Osteoblast (primary cell): Measurements from ENCODE around the gene TUBG1. TPM values are rescaled to one million over a fixed set of nuclear protein-coding genes. Genes with fewer than 3 reads are reported as not detected.
"Not testable (repeated sequence)": the region's sequence is repeated elsewhere in the genome, so short reads cannot be mapped to it uniquely, and the experiment has no call there.

Source experiments
- DNase-seq: peaks from one replicate; pipeline ENCODE4 v3.0.0; 2011; ENCODE audit warnings: low spot score, mixed read lengths; ENCODE audit not compliant: insufficient read length; ENCODE audit errors: missing footprints
- H2AFZ ChIP-seq: 2 replicates; pipeline ENCODE4 v1.6.0; 2011; ENCODE audit warnings: mild to moderate bottlenecking, low read length
- H3K27ac ChIP-seq: 2 replicates; pipeline ENCODE4 v1.5.1; 2011; ENCODE audit warnings: mild to moderate bottlenecking, low read depth, low read length, moderate library complexity
- H3K27me3 ChIP-seq: 2 replicates; pipeline ENCODE4 v1.6.0; 2012; ENCODE audit warnings: mild to moderate bottlenecking, control low read depth, inconsistent platforms, low read length, moderate library complexity; ENCODE audit not compliant: insufficient read depth
- H3K36me3 ChIP-seq: 2 replicates; pipeline ENCODE4 v1.5.1; 2011; ENCODE audit warnings: mild to moderate bottlenecking, low read length, control low read depth, moderate library complexity; ENCODE audit not compliant: insufficient read depth
- H3K4me1 ChIP-seq: 2 replicates; pipeline ENCODE4 v1.5.1; 2011; ENCODE audit warnings: mild to moderate bottlenecking, low read length, control low read depth, moderate library complexity; ENCODE audit not compliant: insufficient read depth
- H3K4me2 ChIP-seq: 2 replicates; pipeline ENCODE4 v1.6.0; 2011; ENCODE audit warnings: mild to moderate bottlenecking, low read length; ENCODE audit not compliant: insufficient read depth
- H3K4me3 ChIP-seq: fragments of 200-600 bp; sonication (generic); 3 replicates; pipeline ENCODE4 v1.5.1; 2012; ENCODE audit warnings: mild to moderate bottlenecking, low read length, inconsistent platforms; ENCODE audit not compliant: insufficient read depth
- H3K79me2 ChIP-seq: 2 replicates; pipeline ENCODE4 v1.6.0; 2012; ENCODE audit warnings: mild to moderate bottlenecking, low read length, control low read depth, inconsistent platforms; ENCODE audit not compliant: insufficient read depth
- H3K9me3 ChIP-seq: 2 replicates; pipeline ENCODE4 v1.5.1; 2011; ENCODE audit warnings: low read depth, low read length, control low read depth
- H4K20me1 ChIP-seq: 2 replicates; pipeline ENCODE4 v1.6.0; 2012; ENCODE audit warnings: mild to moderate bottlenecking, low read length, control low read depth; ENCODE audit not compliant: insufficient read depth
- CTCF ChIP-seq: IDR thresholded peaks from 2 replicates; pipeline ENCODE4 v1.5.1; 2011; ENCODE audit warnings: mild to moderate bottlenecking, low read depth, low read length, moderate library complexity; ENCODE audit errors: extremely low read depth
- total RNA-seq: library from RNA; depleted of rRNA; stranded (reverse); fragments of >200 nt; gene quantifications from 2 replicates; pipeline ENCODE4 v1.2.3, GENCODE V29; 2012

The TUBG1 gene
- total RNA-seq, 1 donor = 20.3 TPM

DNA sequence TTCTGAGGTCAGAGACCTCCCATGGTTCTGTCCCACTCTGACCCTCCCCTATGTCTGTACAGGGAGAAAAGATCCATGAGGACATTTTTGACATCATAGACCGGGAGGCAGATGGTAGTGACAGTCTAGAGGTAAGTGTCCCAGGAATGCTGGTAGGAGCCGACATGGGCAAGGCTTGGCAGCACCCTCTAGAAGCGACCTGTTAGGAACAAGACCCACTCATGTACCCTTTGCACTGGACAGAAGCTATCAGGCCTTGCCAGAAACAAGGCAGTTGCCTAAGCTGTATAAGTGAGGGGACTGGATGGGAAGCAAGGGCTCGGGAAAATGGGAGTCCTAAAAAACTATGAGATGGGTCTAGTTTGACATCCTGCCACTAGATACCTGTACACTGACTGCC is 2.5 kb downstream of the TUBG1 start:
- Histone ChIP-seq H3K9me3 (no peaks in the 10 kb centered on the region), H3K36me3 (peaks cover 42% of the 10 kb centered on the region), H4K20me1 (peaks cover 9% of the 10 kb centered on the region), H3K79me2 (peaks cover 28% of the 10 kb centered on the region), H2AFZ (no peak overlapping the region), H3K4me2 (no peak overlapping the region), H3K4me1 (peaks cover 18% of the 10 kb centered on the region), H3K4me3 (no peak overlapping the region), H3K27ac (no peak overlapping the region), H3K27me3 (no peaks in the 10 kb centered on the region)
- peak; percentile 56 for DNase-seq
- TF ChIP-seq CTCF = no peak

- H3K4me3 ChIP-seq = no peak overlapping the region
- peaks cover 4% of the 10 kb centered on the region for H3K4me1 ChIP-seq
- H3K79me2 ChIP-seq = peaks cover 10% of the 10 kb centered on the region
- peaks cover 42% of the 10 kb centered on the region for H3K36me3 ChIP-seq
- no peak overlapping the region for H2AFZ ChIP-seq
- no peaks in the 10 kb centered on the region for H3K9me3 ChIP-seq
- no peak overlapping the region for H3K27ac ChIP-seq
- no peaks in the 10 kb centered on the region for H4K20me1 ChIP-seq
- no peaks in the 10 kb centered on the region for H3K27me3 ChIP-seq
- H3K4me2 ChIP-seq = no peak overlapping the region
- DNase-seq = peak; percentile 47
- no peak for TF ChIP-seq CTCF
Measured at GRCh38 chr17:42613699-42614295, 4.3 kb downstream of the TUBG1 start.

DNA sequence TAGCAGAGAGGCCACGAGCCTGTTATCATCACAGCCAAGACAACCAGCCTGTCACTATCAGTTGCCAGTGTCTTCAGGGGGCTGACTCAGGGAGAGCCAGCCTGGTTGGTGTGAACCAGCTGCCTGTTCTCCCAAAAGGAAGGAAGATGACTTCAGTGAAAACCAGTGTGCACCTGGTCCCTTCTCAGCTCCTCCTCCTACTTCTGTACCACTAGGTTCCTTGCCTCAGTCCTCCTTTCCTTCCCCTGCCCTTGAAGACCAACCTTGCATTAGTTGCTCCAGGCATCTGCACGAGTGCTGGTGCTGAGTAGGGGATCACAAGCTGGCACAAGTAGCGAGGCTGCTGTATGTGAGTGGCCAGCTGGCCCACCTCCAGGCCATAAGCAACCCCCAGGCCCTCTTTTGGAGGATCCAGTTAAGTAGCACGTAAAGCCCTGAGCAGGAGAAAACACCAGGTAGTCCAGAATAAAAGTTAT is 8.5 kb downstream of the TUBG1 start:
- no peaks in the 10 kb centered on the region for H4K20me1 ChIP-seq
- TF ChIP-seq CTCF = no peak
- peaks cover 28% of the 10 kb centered on the region for H3K36me3 ChIP-seq
- no peak overlapping the region for H2AFZ ChIP-seq
- no peak overlapping the region for H3K4me2 ChIP-seq
- no peak for DNase-seq
- no peak overlapping the region for H3K27ac ChIP-seq
- H3K9me3 ChIP-seq = no peaks in the 10 kb centered on the region
- no peaks in the 10 kb centered on the region for H3K27me3 ChIP-seq
- no peaks in the 10 kb centered on the region for H3K79me2 ChIP-seq
- H3K4me1 ChIP-seq = no peaks in the 10 kb centered on the region
- no peak overlapping the region for H3K4me3 ChIP-seq

- no peaks in the 10 kb centered on the region for H3K27me3 ChIP-seq
- H3K4me1 ChIP-seq = no peaks in the 10 kb centered on the region
- no peaks in the 10 kb centered on the region for H4K20me1 ChIP-seq
- H3K4me3 ChIP-seq = no peak overlapping the region
- no peak for TF ChIP-seq CTCF
- H3K4me2 ChIP-seq = no peak overlapping the region
- no peaks in the 10 kb centered on the region for H3K9me3 ChIP-seq
- no peak overlapping the region for H3K27ac ChIP-seq
- H3K79me2 ChIP-seq = no peaks in the 10 kb centered on the region
- no peak for DNase-seq
- peaks cover 22% of the 10 kb centered on the region for H3K36me3 ChIP-seq
- H2AFZ ChIP-seq = no peak overlapping the region
Measured at GRCh38 chr17:42618442-42619150, 9.1 kb downstream of the TUBG1 start.

DNA sequence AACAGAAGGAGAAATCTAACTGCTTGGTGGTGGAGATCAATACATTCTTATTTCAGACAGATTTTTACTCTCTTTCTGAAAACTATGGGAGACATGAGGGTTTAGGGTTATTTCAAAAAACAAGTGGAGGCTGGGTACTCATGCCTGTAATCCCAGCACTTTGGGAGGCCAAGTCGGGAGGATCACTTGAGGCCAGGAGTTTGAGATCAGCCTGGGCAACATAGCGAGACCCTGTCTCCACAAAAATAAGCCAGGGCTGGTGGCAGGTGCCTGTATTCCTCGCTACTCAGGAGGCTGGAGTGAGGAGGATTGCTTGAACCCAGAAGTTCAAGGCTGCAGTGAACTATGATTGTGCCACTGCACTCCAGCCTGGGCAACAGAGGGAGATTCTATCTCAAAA is 12.5 kb downstream of the TUBG1 start:
- peak; percentile 26 for DNase-seq
- not testable (repeated sequence) for H2AFZ ChIP-seq

More for the DNA sequence above, 12.5 kb downstream of the TUBG1 start:
- not testable (repeated sequence) for H3K27me3 ChIP-seq, H3K4me3 ChIP-seq, H3K4me1 ChIP-seq, H3K79me2 ChIP-seq, H4K20me1 ChIP-seq, H3K27ac ChIP-seq, H3K4me2 ChIP-seq, H3K36me3 ChIP-seq, H3K9me3 ChIP-seq
